GM12865 (cell line): Measurements from ENCODE around the gene FGFR4.

Experiments used
- DNase-seq: peaks from one replicate; pipeline ENCODE4 v3.0.0; 2010; ENCODE audit warnings: low read depth
- H3K4me3 ChIP-seq: 2 replicates; pipeline ENCODE4 v1.5.1; 2011; ENCODE audit warnings: mild to moderate bottlenecking, low read depth, low read length, control low read depth
- TF ChIP-seq, protein P1 (sequence below): IDR thresholded peaks from 2 replicates; pipeline ENCODE4 v1.5.1; 2011; ENCODE audit warnings: low read length, control low read depth, low read depth, inconsistent platforms; ENCODE audit not compliant: insufficient read depth; ENCODE audit errors: missing control alignments

FGFR4 gene

DNA sequence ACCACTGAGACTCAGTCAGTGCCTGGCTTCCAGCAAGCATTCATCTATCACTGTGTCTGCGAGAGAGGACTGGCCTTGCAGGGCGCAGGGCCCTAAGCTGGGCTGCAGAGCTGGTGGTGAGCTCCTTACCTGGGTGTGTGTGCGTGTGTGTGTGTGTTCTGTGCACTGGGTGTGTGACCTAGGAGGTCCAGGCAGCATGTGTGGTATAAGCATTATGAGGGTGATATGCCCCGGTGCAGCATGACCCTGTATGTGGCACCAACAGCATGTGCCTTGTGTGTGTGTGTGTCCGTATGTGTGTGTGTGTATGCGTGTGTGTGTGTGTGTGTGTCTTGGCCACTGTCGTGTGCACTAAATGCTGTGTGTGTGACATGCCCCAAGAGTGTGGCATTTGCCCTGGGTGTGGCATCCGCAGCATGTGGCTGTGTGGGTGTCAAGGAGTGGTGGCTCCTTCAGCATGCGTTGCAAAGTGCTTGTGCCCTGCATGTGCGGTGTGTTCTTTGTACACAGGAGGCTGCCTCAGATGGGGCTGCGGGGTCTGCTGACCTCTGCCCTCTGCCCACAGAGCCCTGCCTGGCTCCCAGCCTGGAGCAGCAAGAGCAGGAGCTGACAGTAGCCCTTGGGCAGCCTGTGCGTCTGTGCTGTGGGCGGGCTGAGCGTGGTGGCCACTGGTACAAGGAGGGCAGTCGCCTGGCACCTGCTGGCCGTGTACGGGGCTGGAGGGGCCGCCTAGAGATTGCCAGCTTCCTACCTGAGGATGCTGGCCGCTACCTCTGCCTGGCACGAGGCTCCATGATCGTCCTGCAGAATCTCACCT, 3.3 kb downstream of the FGFR4 start:
- no peak overlapping the region for H3K4me3 ChIP-seq
- DNase-seq = no peak
- TF ChIP-seq, protein P1, sequence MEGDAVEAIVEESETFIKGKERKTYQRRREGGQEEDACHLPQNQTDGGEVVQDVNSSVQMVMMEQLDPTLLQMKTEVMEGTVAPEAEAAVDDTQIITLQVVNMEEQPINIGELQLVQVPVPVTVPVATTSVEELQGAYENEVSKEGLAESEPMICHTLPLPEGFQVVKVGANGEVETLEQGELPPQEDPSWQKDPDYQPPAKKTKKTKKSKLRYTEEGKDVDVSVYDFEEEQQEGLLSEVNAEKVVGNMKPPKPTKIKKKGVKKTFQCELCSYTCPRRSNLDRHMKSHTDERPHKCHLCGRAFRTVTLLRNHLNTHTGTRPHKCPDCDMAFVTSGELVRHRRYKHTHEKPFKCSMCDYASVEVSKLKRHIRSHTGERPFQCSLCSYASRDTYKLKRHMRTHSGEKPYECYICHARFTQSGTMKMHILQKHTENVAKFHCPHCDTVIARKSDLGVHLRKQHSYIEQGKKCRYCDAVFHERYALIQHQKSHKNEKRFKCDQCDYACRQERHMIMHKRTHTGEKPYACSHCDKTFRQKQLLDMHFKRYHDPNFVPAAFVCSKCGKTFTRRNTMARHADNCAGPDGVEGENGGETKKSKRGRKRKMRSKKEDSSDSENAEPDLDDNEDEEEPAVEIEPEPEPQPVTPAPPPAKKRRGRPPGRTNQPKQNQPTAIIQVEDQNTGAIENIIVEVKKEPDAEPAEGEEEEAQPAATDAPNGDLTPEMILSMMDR = no peak

DNA sequence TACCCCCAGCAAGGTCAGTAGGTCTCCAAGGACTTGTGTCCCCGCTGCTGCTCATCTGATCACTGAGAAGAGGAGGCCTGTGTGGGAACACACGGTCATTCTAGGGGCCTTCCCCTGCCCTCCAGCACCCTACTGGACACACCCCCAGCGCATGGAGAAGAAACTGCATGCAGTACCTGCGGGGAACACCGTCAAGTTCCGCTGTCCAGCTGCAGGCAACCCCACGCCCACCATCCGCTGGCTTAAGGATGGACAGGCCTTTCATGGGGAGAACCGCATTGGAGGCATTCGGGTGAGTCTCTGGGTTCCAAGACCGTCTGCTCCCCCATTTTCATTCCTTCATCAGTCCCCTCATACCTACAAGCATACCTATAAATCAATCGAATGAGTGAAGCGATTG, 4.1 kb downstream of the FGFR4 start:
- H3K4me3 ChIP-seq = no peak overlapping the region
- TF ChIP-seq, protein P1 = no peak
- DNase-seq = no peak

DNA sequence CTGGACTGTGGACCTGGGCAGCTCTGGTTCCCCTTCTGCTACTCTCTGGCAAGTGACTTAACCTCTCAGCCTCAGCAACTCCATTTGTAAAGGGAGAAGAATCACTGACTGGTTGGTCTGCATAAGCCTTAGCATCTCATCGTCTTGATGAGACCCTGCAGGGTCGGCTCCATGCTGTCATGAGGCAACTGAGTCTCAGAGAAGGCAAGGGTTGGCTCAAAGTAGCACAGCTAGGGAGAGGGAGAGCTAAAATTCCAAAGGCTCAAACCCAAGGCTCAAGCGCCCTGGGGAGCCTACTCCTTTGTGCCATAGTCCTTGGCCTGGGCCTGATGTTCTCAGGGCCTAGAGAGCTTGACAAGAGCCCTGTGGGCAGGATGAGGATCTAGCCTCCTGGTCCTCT, 4.5 kb downstream of the FGFR4 start:
- no peak overlapping the region for H3K4me3 ChIP-seq
- TF ChIP-seq, protein P1 = no peak
- DNase-seq = no peak

DNA sequence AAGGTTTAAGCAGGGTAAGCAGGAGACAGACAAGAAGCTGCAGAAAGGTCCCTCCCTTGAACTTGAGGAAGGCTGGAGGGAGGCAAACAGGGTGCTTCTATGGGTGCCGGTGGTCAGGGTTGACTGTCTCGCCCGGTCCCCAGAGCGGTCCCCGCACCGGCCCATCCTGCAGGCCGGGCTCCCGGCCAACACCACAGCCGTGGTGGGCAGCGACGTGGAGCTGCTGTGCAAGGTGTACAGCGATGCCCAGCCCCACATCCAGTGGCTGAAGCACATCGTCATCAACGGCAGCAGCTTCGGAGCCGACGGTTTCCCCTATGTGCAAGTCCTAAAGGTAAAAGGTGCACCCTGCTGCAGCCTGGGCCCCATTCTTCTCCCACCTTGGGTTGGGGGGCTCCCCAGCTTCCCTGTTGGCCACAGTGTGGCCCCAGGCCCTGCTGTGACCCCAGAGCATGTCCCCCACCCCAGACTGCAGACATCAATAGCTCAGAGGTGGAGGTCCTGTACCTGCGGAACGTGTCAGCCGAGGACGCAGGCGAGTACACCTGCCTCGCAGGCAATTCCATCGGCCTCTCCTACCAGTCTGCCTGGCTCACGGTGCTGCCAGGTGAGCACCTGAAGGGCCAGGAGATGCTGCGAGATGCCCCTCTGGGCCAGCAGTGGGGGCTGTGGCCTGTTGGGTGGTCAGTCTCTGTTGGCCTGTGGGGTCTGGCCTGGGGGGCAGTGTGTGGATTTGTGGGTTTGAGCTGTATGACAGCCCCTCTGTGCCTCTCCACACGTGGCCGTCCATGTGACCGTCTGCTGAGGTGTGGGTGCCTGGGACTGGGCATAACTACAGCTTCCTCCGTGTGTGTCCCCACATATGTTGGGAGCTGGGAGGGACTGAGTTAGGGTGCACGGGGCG, 5.7 kb downstream of the FGFR4 start:
- no peak for DNase-seq
- no peak overlapping the region for H3K4me3 ChIP-seq
- TF ChIP-seq, protein P1 = no peak

DNA sequence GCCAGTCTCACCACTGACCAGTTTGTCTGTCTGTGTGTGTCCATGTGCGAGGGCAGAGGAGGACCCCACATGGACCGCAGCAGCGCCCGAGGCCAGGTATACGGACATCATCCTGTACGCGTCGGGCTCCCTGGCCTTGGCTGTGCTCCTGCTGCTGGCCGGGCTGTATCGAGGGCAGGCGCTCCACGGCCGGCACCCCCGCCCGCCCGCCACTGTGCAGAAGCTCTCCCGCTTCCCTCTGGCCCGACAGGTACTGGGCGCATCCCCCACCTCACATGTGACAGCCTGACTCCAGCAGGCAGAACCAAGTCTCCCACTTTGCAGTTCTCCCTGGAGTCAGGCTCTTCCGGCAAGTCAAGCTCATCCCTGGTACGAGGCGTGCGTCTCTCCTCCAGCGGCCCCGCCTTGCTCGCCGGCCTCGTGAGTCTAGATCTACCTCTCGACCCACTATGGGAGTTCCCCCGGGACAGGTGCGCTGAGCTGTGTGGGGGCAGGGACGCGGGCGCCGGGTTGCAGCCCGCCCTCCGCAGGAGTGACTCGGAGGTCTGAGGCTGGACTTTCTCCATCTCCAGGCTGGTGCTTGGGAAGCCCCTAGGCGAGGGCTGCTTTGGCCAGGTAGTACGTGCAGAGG, 6.5 kb downstream of the FGFR4 start:
- H3K4me3 ChIP-seq = no peak overlapping the region
- TF ChIP-seq, protein P1 = no peak
- DNase-seq = no peak

DNA sequence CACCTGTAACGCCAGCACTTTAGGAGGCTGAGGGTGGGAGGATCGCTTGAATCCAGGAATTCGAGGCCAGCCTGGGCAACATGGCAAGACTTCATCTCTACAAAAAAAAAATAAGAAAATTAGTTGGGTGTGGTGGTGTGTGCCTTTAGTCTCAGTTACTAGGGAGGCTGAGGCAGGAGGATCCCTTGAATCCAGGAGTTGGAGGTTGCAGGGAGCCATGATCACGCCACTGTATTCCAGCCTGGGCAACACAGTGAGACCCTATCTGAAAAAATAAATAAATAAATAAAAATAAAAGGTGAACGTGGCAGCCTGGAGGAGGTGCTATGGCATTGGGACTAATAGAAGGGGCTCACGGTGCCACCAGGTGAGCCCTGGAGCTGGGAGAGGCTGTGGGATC, 7.1 kb downstream of the FGFR4 start:
- TF ChIP-seq, protein P1 = no peak
- DNase-seq = no peak
- no peak overlapping the region for H3K4me3 ChIP-seq
